Smooth muscle cell (in vitro differentiated cells): ENCODE data around the gene PHF12. TPM values are rescaled to one million over a fixed set of nuclear protein-coding genes. Genes with fewer than 3 reads are reported as not detected.

Experiments
- DNase-seq: peaks from one replicate; lab custom pipeline; 2025; ENCODE audit not compliant: unreplicated experiment; lab: John Stamatoyannopoulos, UW
- H2AFZ ChIP-seq: fragments of 200-600 bp; sonication (generic); 2 replicates; pipeline ENCODE4 v1.6.0; 2016; ENCODE audit warnings: antibody characterized with exemption, low read depth, mild to moderate bottlenecking
- H3F3A ChIP-seq: fragments of 200-600 bp; sonication (generic); 2 replicates; pipeline ENCODE4 v1.6.0; 2017; ENCODE audit warnings: antibody characterized with exemption, low read depth
- H3K27ac ChIP-seq: fragments of 200-600 bp; sonication (generic); 2 replicates; pipeline ENCODE4 v1.5.1; 2016; ENCODE audit warnings: low read depth, mild to moderate bottlenecking
- H3K27me3 ChIP-seq: fragments of 200-600 bp; sonication (generic); 2 replicates; pipeline ENCODE4 v1.6.1; 2016; ENCODE audit warnings: low read depth, mild to moderate bottlenecking
- H3K36me3 ChIP-seq: fragments of 200-600 bp; sonication (generic); 2 replicates; pipeline ENCODE4 v1.5.1; 2016; ENCODE audit warnings: low read depth
- H3K4me1 ChIP-seq: fragments of 200-600 bp; sonication (generic); 2 replicates; pipeline ENCODE4 v1.5.1; 2016; ENCODE audit warnings: low read depth
- H3K4me2 ChIP-seq: fragments of 200-600 bp; sonication (generic); 2 replicates; pipeline ENCODE4 v1.6.0; 2016; ENCODE audit warnings: mild to moderate bottlenecking
- H3K4me3 ChIP-seq: fragments of 200-600 bp; sonication (generic); 2 replicates; pipeline ENCODE4 v1.5.1; 2016; ENCODE audit warnings: mild to moderate bottlenecking
- H3K79me2 ChIP-seq: fragments of 200-600 bp; sonication (generic); 2 replicates; pipeline ENCODE4 v1.6.0; 2016; ENCODE audit warnings: low read depth, mild to moderate bottlenecking
- H3K9ac ChIP-seq: fragments of 200-600 bp; sonication (generic); 2 replicates; pipeline ENCODE4 v1.6.0; 2016; ENCODE audit warnings: low read depth
- H3K9me3 ChIP-seq: fragments of 200-600 bp; sonication (generic); replicated peaks from 2 replicates; pipeline ENCODE4 v1.5.1; 2016; ENCODE audit warnings: low read depth
- H4K20me1 ChIP-seq: fragments of 200-600 bp; sonication (generic); 2 replicates; pipeline ENCODE4 v1.6.0; 2016; ENCODE audit warnings: low read depth
- CTCF ChIP-seq: fragments of 200-600 bp; sonication (generic); IDR thresholded peaks from 2 replicates; pipeline ENCODE4 v1.5.1; 2017; ENCODE audit warnings: borderline replicate concordance, mild to moderate bottlenecking, antibody characterized with exemption; ENCODE audit not compliant: insufficient read depth, poor library complexity, severe bottlenecking
- WGBS: methylation state at CpG from one replicate; pipeline ENCODE4 v1.1.7; 2016; ENCODE audit warnings: low lambda C conversion rate; 5-methylcytosine and 5-hydroxymethylcytosine counted together
- polyA plus RNA-seq: library from polyadenylated mRNA; unstranded; fragments of >200 nt; fragmentation: Nextera tagmentation; extraction: Ambion mirVana; gene quantifications from 2 replicates; pipeline ENCODE4 v1.2.1, GENCODE V29; 2016
- total RNA-seq: library from RNA; depleted of rRNA; stranded (reverse); fragments of >200 nt; gene quantifications from 2 replicates; pipeline ENCODE4 v1.2.3, GENCODE V29; 2014

PHF12 gene
- total and polyA plus RNA-seq, 2 experiments from 2014 or later: 14.0 to 18.9 TPM

DNA sequence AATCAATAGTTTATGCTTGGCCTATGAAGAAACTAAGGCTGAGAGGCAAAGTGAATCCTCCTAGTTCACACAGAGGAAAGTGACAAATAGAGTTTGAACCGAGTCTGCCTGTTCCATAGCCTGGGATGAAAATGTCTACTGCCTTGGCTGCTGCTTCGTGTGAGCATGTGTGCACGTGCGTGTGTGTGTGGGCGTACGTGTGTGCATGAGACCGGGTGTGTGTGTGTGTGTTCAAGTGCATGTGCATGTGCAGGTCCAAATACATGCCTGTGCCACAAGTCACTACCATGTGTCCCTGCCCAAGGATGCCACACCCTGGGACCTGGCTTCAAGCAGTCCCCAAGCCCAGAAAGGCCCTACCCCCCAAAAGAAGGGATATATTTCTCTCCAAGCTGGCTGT lies 40.9 kb upstream of the PHF12 start:
- DNase-seq: no peak
- peaks cover 6% of the 10 kb centered on the region for H3K27me3 ChIP-seq
- no peak overlapping the region for H3K27ac ChIP-seq
- H3K4me2 ChIP-seq: no peak overlapping the region
- H2AFZ ChIP-seq: no peak overlapping the region
- TF ChIP-seq CTCF: no peak
- no peak overlapping the region for H3K9ac ChIP-seq
- no peaks in the 10 kb centered on the region for H4K20me1 ChIP-seq
- no peaks in the 10 kb centered on the region for H3K79me2 ChIP-seq
- WGBS: 88% methylated on average over 7 of the region's 7 CpGs
- no peaks in the 10 kb centered on the region for H3F3A ChIP-seq
- H3K4me1 ChIP-seq: peaks cover 3% of the 10 kb centered on the region
- no peak overlapping the region for H3K4me3 ChIP-seq
- H3K9me3 ChIP-seq: no peaks in the 10 kb centered on the region
- no peaks in the 10 kb centered on the region for H3K36me3 ChIP-seq

GRCh38 chr17:28991779-28992178 lies 40.5 kb upstream of the PHF12 start:
- Histone ChIP-seq H3K4me3 (no peak overlapping the region), H4K20me1 (no peaks in the 10 kb centered on the region), H3K4me1 (peaks cover 6% of the 10 kb centered on the region), H3K9me3 (no peaks in the 10 kb centered on the region), H3F3A (no peaks in the 10 kb centered on the region), H3K27ac (no peak overlapping the region), H2AFZ (no peak overlapping the region), H3K79me2 (no peaks in the 10 kb centered on the region), H3K9ac (no peak overlapping the region), H3K27me3 (peaks cover 6% of the 10 kb centered on the region), H3K36me3 (no peaks in the 10 kb centered on the region), H3K4me2 (no peak overlapping the region)
- 86% methylated on average over 8 of the region's 8 CpGs for WGBS
- no peak for TF ChIP-seq CTCF
- no peak for DNase-seq

GRCh38 chr17:28989028-28989427 lies 37.7 kb upstream of the PHF12 start:
- no peak overlapping the region for H3K9ac ChIP-seq
- H3K27ac ChIP-seq: no peak overlapping the region
- H3K4me1 ChIP-seq: peaks cover 24% of the 10 kb centered on the region
- no peak for DNase-seq
- H3K9me3 ChIP-seq: no peaks in the 10 kb centered on the region
- H4K20me1 ChIP-seq: no peaks in the 10 kb centered on the region
- H3K27me3 ChIP-seq: peaks cover 26% of the 10 kb centered on the region
- no peak for TF ChIP-seq CTCF
- H2AFZ ChIP-seq: no peak overlapping the region
- H3K4me3 ChIP-seq: no peak overlapping the region
- no peaks in the 10 kb centered on the region for H3K79me2 ChIP-seq
- H3F3A ChIP-seq: no peaks in the 10 kb centered on the region
- no peaks in the 10 kb centered on the region for H3K36me3 ChIP-seq
- H3K4me2 ChIP-seq: no peak overlapping the region

DNA sequence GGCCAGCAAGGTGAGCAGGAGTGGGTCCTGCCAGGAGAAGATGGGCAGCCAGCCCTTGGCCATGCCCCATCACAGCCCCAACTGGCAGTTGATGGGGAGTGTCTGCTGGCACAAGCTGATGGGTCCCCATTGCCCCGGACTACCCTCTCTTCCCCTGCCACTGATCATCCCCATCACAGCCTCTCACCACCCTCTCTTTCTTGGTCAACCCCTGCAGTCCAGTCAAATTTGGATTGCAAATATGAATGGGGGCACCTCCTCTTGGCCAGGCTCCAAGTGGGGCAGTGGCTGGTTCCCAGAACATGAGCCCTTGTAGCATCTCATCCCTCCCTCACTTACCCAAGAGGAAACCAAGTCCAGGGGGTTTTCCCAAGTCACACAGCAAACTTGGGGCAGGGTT lies 37.2 kb upstream of the PHF12 start:
- Histone ChIP-seq H3K27me3 (peaks cover 26% of the 10 kb centered on the region), H3K4me3 (no peak overlapping the region), H3K4me2 (no peak overlapping the region), H3K27ac (no peak overlapping the region), H3K4me1 (peaks cover 24% of the 10 kb centered on the region), H3K79me2 (no peaks in the 10 kb centered on the region), H3K9ac (no peak overlapping the region), H3K9me3 (no peaks in the 10 kb centered on the region), H3K36me3 (no peaks in the 10 kb centered on the region), H4K20me1 (no peaks in the 10 kb centered on the region), H2AFZ (no peak overlapping the region), H3F3A (no peaks in the 10 kb centered on the region)
- TF ChIP-seq CTCF: no peak
- WGBS: 100% methylated on average over 1 of the region's 1 CpG
- no peak for DNase-seq
